ENCODE measurements around the gene UNC45B. TPM values are rescaled to one million over a fixed set of nuclear protein-coding genes. Genes with fewer than 3 reads are reported as not detected.

UNC45B gene
- total and polyA plus RNA-seq, 2 of the 4 experiments (the other 2 are of a cell fraction): not detected

GRCh38 chr17:35121315-35121714 is 26.3 kb upstream of the UNC45B start, which contains the start of gene FNDC8 (continued):
- TF ChIP-seq USF2 (IDR thresholded peaks at IDR 0.05; ENCODE audit: low read depth, low read length): no peak
- TF ChIP-seq MXI1 (IDR thresholded peaks at IDR 0.05; ENCODE audit: borderline replicate concordance, low read depth, low read length): no peak
- no peak for TF ChIP-seq SMC3 (IDR thresholded peaks at IDR 0.05; ENCODE audit: low read depth, low read length)
- no peak for TF ChIP-seq CEBPB (IDR thresholded peaks at IDR 0.05; ENCODE audit: low read depth, low read length)
- no peak for TF ChIP-seq RFX5 (IDR thresholded peaks at IDR 0.05; ENCODE audit: low read depth, low read length)

Data from IMR-90 (cell line).